ENCODE results near the gene FGF14. TPM values are rescaled to one million over a fixed set of nuclear protein-coding genes. Genes with fewer than 3 reads are reported as not detected.

Gene FGF14
- total RNA-seq, 2 donors from 2014 or later, result under 0.01 to 0.28 TPM

- Histone ChIP-seq H3K27ac (no peak overlapping the region), H3K4me1 (replicated peaks) (no peaks in the 10 kb centered on the region), H3K9me3 (no peaks in the 10 kb centered on the region), H3K4me3 (no peak overlapping the region), H3K27me3 (replicated peaks; ENCODE audit: insufficient read depth) (no peaks in the 10 kb centered on the region), H3K36me3 (no peaks in the 10 kb centered on the region)
- TF ChIP-seq POLR2AphosphoS5 (IDR thresholded peaks at IDR 0.05) (no peak), POLR2A (IDR thresholded peaks at IDR 0.05) (no peak)
- TF ChIP-seq, protein P1, sequence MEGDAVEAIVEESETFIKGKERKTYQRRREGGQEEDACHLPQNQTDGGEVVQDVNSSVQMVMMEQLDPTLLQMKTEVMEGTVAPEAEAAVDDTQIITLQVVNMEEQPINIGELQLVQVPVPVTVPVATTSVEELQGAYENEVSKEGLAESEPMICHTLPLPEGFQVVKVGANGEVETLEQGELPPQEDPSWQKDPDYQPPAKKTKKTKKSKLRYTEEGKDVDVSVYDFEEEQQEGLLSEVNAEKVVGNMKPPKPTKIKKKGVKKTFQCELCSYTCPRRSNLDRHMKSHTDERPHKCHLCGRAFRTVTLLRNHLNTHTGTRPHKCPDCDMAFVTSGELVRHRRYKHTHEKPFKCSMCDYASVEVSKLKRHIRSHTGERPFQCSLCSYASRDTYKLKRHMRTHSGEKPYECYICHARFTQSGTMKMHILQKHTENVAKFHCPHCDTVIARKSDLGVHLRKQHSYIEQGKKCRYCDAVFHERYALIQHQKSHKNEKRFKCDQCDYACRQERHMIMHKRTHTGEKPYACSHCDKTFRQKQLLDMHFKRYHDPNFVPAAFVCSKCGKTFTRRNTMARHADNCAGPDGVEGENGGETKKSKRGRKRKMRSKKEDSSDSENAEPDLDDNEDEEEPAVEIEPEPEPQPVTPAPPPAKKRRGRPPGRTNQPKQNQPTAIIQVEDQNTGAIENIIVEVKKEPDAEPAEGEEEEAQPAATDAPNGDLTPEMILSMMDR (IDR thresholded peaks at IDR 0.05), result no peak
- intact Hi-C loops (cut with DNase I), result no loop called here
- WGBS, result 90% methylated on average over 3 of the region's 3 CpGs
- DNase-seq (ENCODE audit: low spot score), result no peak
Measured at GRCh38 chr13:101714195-101714594, 687.7 kb downstream of the FGF14 start.

- Histone ChIP-seq H3K4me1 (replicated peaks) (no peaks in the 10 kb centered on the region), H3K27me3 (replicated peaks; ENCODE audit: insufficient read depth) (no peaks in the 10 kb centered on the region), H3K9me3 (no peaks in the 10 kb centered on the region), H3K27ac (no peak overlapping the region), H3K4me3 (no peak overlapping the region), H3K36me3 (no peaks in the 10 kb centered on the region)
- DNase-seq (ENCODE audit: low spot score), result no peak
- intact Hi-C loops (cut with DNase I), result no loop called here
- TF ChIP-seq, protein P1 (IDR thresholded peaks at IDR 0.05), result no peak
- TF ChIP-seq POLR2A (IDR thresholded peaks at IDR 0.05) (no peak), POLR2AphosphoS5 (IDR thresholded peaks at IDR 0.05) (no peak)
- 84% methylated on average over 2 of the region's 2 CpGs for WGBS
Measured at GRCh38 chr13:101712026-101712348, 689.9 kb downstream of the FGF14 start.

DNA sequence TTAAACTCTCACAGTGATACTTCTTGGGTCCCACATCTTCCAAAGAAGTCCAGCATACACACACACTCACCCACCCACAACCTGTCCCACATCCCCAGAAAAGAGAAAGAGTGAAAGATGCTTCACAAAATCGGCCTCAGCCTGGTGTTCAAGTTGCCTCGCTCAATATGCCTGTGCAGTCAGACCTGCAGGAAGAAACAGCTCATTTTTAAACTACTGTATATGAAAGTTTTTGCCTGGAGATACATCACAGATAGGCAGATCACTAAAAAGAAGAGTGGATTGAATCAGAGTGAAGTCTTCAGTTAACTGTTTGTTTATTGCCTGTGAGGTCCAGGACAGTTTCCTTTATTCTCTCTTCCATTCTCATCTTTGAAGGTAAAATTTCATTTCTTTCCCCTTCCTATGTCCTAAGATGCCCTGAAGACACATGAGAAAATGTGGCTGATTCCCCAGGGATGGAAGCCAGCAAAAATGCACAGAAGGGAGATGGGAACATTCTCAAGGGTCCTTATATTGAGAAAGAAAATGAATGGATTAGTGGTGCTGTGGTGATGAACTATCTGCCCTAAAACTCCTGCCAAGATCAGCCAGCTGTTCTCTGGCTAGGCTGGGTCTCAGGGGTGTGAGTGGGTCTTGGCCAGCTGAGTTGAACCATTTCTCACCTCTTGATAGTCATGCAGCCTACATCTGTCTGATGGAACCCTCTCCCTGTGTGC is 690.4 kb downstream of the FGF14 start:
- H3K4me3 ChIP-seq, result no peak overlapping the region
- intact Hi-C loops (cut with DNase I), result no loop called here
- no peak for DNase-seq (ENCODE audit: low spot score)
- H3K27ac ChIP-seq, result no peak overlapping the region
- TF ChIP-seq POLR2A (IDR thresholded peaks at IDR 0.05) (no peak), POLR2AphosphoS5 (IDR thresholded peaks at IDR 0.05) (no peak)
- TF ChIP-seq, protein P1 (IDR thresholded peaks at IDR 0.05), result no peak
- H3K4me1 ChIP-seq (replicated peaks), result no peaks in the 10 kb centered on the region
- WGBS, result 88% methylated on average over 2 of the region's 2 CpGs
- H3K36me3 ChIP-seq, result no peaks in the 10 kb centered on the region
- H3K27me3 ChIP-seq (replicated peaks; ENCODE audit: insufficient read depth), result no peaks in the 10 kb centered on the region
- no peaks in the 10 kb centered on the region for H3K9me3 ChIP-seq

DNA sequence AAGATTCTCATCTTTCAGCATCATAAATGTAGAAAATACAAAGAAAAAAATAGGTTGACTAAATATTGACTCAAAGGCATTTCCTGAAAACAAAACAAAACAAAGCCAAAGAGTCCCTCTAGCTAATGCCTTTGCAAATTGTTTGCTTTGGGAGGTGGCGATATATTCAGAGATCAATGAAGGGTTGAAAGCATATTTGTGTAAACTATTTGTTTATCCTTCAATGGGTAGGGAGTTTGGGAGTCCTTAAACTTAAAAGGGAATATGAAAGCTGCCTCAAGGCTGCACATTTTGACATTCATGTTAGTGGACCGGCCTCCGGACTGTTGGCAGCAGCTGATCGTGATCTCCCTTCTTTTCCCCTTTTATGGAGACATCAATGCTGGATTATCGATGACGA is 691.9 kb downstream of the FGF14 start:
- no peaks in the 10 kb centered on the region for H3K4me1 ChIP-seq (replicated peaks)
- H3K9me3 ChIP-seq, result no peaks in the 10 kb centered on the region
- no peak for DNase-seq (ENCODE audit: low spot score)
- intact Hi-C loops (cut with DNase I), result no loop called here
- H3K27me3 ChIP-seq (replicated peaks; ENCODE audit: insufficient read depth), result no peaks in the 10 kb centered on the region
- WGBS, result 68% methylated on average over 6 of the region's 6 CpGs
- TF ChIP-seq POLR2AphosphoS5 (IDR thresholded peaks at IDR 0.05), result no peak
- TF ChIP-seq, protein P1 (IDR thresholded peaks at IDR 0.05), result no peak
- TF ChIP-seq POLR2A (IDR thresholded peaks at IDR 0.05), result no peak
- no peak overlapping the region for H3K4me3 ChIP-seq
- no peak overlapping the region for H3K27ac ChIP-seq
- H3K36me3 ChIP-seq, result no peaks in the 10 kb centered on the region

DNA sequence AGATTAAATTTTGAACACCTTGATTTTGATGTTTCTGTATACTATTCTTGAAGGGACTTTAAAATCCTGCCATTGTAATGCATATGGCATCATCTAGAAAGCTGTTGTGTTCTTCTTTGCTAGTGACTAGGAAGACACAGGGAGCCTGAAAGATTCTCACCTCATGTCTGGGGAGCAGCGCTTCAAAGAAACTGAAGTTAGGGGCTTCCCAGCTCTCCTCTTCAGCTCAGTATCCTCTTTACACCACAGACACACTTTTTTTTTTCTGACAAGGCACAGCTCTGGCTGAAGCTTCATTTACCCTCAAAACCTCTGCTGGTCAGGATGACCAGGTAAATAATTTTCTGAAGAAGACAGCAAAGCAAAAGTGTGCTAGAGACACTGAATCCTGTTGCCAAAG is 693.7 kb downstream of the FGF14 start:
- 67% methylated on average over 1 of the region's 1 CpG for WGBS
- H3K4me3 ChIP-seq, result no peak overlapping the region

More for the DNA sequence above, 693.7 kb downstream of the FGF14 start:
- H3K4me1 ChIP-seq (replicated peaks), result no peaks in the 10 kb centered on the region
- no peaks in the 10 kb centered on the region for H3K9me3 ChIP-seq
- DNase-seq (ENCODE audit: low spot score), result no peak
- H3K27me3 ChIP-seq (replicated peaks; ENCODE audit: insufficient read depth), result no peaks in the 10 kb centered on the region
- TF ChIP-seq POLR2AphosphoS5 (IDR thresholded peaks at IDR 0.05) (no peak), POLR2A (IDR thresholded peaks at IDR 0.05) (no peak)
- TF ChIP-seq, protein P1 (IDR thresholded peaks at IDR 0.05), result no peak
- H3K27ac ChIP-seq, result no peak overlapping the region
- H3K36me3 ChIP-seq, result no peaks in the 10 kb centered on the region
- intact Hi-C loops (cut with DNase I), result no loop called here
